ENCODE results near the gene TNFRSF6B. TPM values are rescaled to one million over a fixed set of nuclear protein-coding genes. Genes with fewer than 3 reads are reported as not detected.

Gene TNFRSF6B
- total RNA-seq, 1 donor from 2014 or later = not detected

DNA sequence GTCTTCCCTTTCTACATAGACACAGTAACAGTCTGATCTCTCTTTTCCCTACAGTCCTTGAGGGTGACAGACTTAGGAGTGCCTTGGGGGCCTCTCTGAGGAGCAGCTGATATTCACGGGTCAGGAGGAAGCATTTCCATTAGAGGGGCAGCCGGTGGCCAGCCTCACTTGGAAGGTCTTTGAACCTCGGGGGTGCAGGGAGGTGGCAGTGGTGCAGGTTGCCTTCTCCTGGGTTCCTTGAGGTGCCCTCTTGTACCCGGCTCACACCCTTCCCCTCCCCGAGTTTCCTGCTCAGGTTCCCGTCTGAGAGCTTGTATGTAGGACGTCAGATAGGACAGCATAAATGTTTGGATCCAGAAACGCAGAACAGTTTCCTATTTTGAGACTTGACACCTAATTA, 35.8 kb upstream of the TNFRSF6B start:
- Mint-ChIP-seq H3K36me3 (ENCODE audit: insufficient read depth) (no peaks in the 10 kb centered on the region), H3K27me3 (no peaks in the 10 kb centered on the region), H3K27ac (no peak overlapping the region), H3K4me3 (ENCODE audit: low read depth) (no peak overlapping the region), H3K4me1 (ENCODE audit: low read depth) (peaks cover 15% of the 10 kb centered on the region), H3K9me3 (ENCODE audit: low read depth) (no peaks in the 10 kb centered on the region)
- TF ChIP-seq, protein P1, sequence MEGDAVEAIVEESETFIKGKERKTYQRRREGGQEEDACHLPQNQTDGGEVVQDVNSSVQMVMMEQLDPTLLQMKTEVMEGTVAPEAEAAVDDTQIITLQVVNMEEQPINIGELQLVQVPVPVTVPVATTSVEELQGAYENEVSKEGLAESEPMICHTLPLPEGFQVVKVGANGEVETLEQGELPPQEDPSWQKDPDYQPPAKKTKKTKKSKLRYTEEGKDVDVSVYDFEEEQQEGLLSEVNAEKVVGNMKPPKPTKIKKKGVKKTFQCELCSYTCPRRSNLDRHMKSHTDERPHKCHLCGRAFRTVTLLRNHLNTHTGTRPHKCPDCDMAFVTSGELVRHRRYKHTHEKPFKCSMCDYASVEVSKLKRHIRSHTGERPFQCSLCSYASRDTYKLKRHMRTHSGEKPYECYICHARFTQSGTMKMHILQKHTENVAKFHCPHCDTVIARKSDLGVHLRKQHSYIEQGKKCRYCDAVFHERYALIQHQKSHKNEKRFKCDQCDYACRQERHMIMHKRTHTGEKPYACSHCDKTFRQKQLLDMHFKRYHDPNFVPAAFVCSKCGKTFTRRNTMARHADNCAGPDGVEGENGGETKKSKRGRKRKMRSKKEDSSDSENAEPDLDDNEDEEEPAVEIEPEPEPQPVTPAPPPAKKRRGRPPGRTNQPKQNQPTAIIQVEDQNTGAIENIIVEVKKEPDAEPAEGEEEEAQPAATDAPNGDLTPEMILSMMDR (IDR thresholded peaks at IDR 0.05; ENCODE audit: unreplicated experiment) = no peak
- DNase-seq (ENCODE audit: low spot score, unreplicated experiment) = no peak

- Mint-ChIP-seq H3K27me3 (no peaks in the 10 kb centered on the region), H3K4me1 (ENCODE audit: low read depth) (peaks cover 15% of the 10 kb centered on the region), H3K27ac (no peak overlapping the region), H3K9me3 (ENCODE audit: low read depth) (no peaks in the 10 kb centered on the region), H3K36me3 (ENCODE audit: insufficient read depth) (peaks cover 1% of the 10 kb centered on the region), H3K4me3 (ENCODE audit: low read depth) (no peak overlapping the region)
- no peak for DNase-seq (ENCODE audit: low spot score, unreplicated experiment)
- TF ChIP-seq, protein P1 (IDR thresholded peaks at IDR 0.05; ENCODE audit: unreplicated experiment) = no peak
These were observed 35.3 kb upstream of the TNFRSF6B start for GRCh38 chr20:63661108-63661507.

GRCh38 chr20:63661959-63662812, 34.3 kb upstream of the TNFRSF6B start:
- peak overlapping the region; percentile 60 for H3K27ac Mint-ChIP-seq
- no peaks in the 10 kb centered on the region for H3K27me3 Mint-ChIP-seq
- H3K9me3 Mint-ChIP-seq (ENCODE audit: low read depth) = no peaks in the 10 kb centered on the region
- TF ChIP-seq, protein P1 (IDR thresholded peaks at IDR 0.05; ENCODE audit: unreplicated experiment) = no peak
- H3K4me3 Mint-ChIP-seq (ENCODE audit: low read depth) = no peak overlapping the region
- no peak for DNase-seq (ENCODE audit: low spot score, unreplicated experiment)
- peaks cover 15% of the 10 kb centered on the region for H3K4me1 Mint-ChIP-seq (ENCODE audit: low read depth)
- H3K36me3 Mint-ChIP-seq (ENCODE audit: insufficient read depth) = peaks cover 3% of the 10 kb centered on the region

GRCh38 chr20:63662813-63663189, 33.7 kb upstream of the TNFRSF6B start:
- TF ChIP-seq, protein P1 (IDR thresholded peaks at IDR 0.05; ENCODE audit: unreplicated experiment) = no peak
- Mint-ChIP-seq H3K9me3 (ENCODE audit: low read depth) (no peaks in the 10 kb centered on the region), H3K4me3 (ENCODE audit: low read depth) (no peak overlapping the region), H3K4me1 (ENCODE audit: low read depth) (peaks cover 15% of the 10 kb centered on the region), H3K27ac (no peak overlapping the region), H3K27me3 (no peaks in the 10 kb centered on the region), H3K36me3 (ENCODE audit: insufficient read depth) (peaks cover 3% of the 10 kb centered on the region)
- DNase-seq (ENCODE audit: low spot score, unreplicated experiment) = no peak

DNA sequence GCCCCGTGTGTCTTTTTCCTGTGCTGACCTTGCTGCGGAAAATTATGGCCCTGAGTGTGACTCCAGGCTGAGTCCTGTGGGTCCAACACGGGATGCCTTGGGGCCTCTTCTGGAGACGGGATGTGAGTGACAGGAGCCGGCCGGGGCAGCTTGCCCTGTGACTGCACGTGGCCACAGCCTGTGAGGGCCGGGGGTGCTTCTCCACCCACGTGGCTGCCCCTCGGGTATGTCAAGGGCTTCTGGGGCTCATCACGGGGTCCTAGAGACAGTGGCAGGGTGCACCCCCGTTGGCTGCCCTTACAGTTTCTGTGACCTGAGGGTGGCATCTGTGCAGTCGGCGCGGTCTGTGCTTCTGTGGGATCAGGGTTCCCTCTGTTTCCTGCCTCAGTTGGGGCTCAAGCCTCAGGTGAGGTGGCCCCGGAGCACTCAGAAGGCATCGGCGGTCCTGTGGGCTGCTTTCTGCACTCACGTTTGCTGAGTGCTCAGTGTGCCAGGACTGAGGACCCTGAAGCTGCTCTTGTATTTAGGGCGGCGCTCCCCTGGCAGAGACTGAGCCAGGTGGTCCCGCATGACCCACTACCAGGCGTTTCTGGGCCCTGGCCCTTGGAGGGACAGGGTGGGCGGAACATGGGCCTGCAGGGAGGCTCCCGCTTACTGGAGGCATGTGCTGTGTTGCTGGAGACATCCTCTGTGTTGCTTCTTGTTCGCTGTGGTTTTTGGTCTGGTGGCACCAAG, 33.0 kb upstream of the TNFRSF6B start:
- H3K9me3 Mint-ChIP-seq (ENCODE audit: low read depth) = no peaks in the 10 kb centered on the region
- TF ChIP-seq, protein P1 (IDR thresholded peaks at IDR 0.05; ENCODE audit: unreplicated experiment) = no peak
- H3K4me1 Mint-ChIP-seq (ENCODE audit: low read depth) = peaks cover 11% of the 10 kb centered on the region
- DNase-seq (ENCODE audit: low spot score, unreplicated experiment) = no peak
- H3K27me3 Mint-ChIP-seq = no peaks in the 10 kb centered on the region
- H3K36me3 Mint-ChIP-seq (ENCODE audit: insufficient read depth) = peaks cover 5% of the 10 kb centered on the region
- H3K4me3 Mint-ChIP-seq (ENCODE audit: low read depth) = no peak overlapping the region
- H3K27ac Mint-ChIP-seq = no peak overlapping the region
